ENCODE results near the gene REXO4.

REXO4 gene

DNA sequence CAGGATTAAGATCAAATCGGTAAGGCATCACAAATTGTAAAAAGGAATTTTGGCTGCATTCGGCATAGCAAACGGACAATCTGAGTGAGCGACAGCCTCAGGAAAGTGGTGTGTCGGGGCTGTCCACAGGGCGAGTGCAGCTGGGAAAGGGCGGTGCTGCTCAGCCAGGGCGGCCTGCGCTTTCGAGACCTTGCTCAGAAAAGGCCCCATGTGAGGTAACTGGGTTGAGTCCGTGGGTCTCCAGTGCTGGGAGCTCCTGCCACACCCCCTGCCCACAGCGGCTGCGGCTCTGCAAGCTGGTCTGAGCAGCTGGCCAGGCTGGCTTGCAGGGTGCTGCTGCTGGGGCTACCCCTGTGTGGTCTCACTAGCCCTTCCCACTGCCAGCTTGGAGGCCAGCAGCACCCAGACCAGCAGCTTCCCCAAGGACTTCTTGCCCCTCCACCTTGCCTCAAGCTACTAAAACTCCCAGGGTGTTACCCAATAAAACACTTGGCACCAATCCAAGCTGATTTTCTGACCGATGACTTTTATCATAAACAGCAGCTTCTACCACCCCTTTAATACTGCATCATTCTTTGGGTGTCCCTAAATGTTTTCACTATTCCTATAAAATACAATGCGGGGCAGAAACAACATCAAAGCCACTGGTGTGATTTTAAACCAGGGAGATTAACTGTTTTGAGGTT, 55.3 kb downstream of the REXO4 start:
- peak; percentile 6 for DNase-seq

DNA sequence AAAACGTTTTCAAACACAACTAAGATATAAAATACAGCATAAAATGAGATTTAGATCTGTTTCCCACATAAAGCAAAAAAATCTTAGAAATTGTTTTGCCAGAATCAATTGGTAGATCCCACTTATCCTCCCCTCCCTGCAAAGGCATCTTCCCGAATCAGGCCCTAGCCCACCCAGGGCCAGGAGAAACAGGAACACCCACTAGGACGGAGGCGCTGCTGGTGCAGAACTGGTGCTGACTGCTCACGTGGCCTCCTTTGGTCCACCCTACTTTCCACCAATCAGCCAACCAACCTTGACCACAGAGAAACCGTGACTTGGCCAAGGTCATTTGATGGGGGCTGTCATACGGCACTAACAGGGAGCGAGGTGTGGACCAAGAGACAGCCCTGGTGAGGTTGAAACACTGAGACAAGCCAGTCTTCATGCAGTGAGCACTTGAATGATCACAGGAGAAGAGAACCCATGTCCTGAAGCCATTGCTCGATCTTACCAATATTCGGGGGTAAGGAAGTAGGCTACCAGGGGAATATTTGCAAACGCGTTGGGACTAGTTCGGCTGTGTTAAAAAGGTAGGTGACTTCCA, 56.2 kb downstream of the REXO4 start:
- no peak for DNase-seq

DNA sequence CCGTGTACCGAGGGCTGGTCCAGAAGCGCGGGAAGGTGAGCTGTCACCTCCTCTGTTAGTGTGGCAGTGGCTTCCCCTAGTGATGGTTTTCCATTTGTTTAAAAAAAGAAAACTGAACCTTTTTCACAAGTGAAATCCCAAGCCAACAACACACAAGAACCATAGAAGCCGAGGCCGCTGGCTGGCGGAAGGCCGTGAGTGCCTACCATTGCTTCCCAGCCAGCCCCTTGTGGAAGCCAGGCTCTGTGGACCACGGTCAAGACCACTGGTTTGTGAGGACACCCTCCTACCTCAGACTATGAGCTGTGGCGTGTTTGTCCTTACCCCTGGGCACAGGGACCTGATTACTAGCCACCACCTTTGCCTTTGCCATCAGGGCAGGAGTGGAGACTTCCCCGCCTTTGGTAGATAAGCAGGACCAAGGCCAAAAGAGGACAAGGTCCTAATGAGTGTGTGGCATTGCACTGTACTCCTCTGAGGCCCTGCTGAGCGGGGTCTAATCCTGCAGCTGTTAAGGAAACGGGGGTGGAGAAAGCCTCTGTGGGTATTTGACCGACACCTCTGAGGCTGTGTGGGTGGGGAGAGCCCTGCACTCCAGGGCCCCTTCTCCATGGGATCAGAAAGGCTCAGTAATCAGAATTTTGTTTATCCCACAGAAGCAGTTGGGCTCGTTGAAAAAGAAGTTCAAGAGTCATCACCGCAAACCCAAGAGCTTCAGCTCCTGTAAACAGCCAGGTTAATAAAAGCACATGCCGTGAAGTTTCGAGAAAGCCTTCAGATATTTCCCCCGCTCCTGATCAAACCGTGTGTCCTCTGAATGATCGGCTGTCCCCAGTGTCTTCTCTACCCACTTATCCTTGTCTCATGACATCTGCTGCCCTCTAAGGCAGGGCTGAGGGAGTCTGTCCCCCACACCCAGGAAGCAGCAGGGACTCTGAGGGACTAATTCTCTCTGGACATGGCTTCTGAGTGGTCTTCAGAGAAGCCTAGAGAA, 57.1 kb downstream of the REXO4 start:
- DNase-seq, result peak; percentile 45

DNA sequence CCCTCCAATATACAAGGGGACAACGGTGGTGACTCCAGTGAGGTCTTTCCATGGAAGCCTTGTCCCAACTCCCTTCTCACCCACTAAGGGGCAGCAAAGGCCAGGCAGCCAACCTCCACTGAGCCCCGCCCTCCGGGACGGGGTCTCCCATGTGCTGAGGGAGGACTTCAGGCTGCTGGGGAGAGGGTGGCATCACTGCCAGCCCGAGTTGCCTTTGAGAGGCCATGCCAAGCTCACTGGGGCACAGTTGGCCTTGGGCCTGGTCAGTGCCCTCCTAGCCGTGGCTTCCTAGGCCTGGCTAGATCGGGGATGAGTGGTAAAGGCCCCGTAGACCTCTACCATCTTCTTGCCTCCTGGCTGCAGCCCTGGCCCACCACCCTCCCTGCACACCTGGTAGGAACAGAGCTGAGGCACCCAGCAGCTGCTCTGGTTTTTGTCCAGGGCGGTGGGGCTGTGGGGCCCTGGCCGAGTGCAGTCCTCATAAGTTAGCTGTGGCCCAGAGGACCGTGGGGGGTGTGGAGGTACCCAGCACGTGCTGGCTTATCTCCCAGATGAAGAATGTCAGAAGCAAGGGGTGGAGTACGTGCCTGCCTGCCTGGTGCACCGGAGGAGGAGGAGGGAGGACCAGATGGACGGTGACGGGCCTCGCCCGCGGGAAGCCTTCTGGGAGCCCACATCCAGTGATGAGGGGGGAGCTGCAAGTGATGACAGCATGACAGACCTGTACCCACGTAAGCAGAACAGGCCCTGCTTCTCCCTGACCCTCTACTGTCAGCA, 58.2 kb downstream of the REXO4 start:
- DNase-seq, result peak; percentile 72

DNA sequence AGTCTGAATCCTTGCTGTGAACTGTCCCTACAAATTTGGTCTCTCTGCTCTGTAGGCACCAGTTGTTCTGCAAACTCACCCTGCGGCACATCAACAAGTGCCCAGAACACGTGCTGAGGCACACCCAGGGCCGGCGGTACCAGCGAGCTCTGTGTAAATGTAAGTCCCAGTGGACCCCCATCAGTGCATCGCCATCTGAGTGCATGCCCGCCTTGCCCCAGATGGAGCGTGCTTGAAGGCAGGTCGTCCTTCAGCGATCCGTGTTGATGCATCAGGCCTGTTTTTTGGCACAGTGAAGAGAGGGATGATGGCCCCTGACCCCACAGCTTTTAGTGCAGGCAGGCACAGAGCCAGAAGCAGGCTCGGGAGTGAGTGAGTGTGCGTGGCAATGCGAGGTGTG, 60.2 kb downstream of the REXO4 start:
- no peak for DNase-seq

DNA sequence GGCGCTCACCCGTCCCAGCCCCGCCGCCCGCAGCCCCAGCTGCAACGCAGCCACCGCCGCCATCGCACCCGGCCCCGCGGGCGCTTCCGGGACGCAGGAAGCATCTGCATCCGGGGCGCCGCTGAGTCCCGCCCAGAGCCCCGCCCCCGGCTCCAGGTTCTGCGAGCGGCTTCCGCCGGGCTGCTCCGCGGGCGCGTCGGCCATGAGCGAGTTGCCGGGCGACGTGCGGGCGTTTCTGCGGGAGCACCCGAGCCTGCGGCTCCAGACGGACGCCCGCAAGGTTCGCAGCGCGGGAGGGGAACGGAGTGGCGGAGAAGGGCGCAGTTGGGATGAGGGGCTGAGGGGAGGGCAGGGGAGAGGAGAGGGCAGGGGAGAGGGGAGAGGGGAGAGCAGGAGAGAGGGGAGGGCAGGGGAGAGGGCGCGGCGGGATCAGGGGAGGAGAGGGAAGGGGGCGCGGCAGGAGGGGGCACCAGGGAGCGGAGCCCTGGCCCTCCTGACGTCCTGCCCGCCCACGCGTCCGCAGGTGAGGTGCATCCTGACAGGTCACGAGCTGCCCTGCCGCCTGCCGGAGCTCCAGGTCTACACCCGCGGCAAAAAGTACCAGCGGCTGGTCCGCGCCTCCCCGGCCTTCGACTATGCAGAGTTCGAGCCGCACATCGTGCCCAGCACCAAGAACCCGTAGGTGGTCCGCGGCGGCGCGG, 61.3 kb downstream of the REXO4 start, which contains the start of the genes SURF1 and SURF2:
Gene SURF1 (minus strand): TSS at position 97 of the 701 bp plus-strand sequence. CDS start 34 bp downstream, at position 63.
Gene SURF2 (plus strand): TSS at position 160 of the 701 bp plus-strand sequence. CDS start 43 bp downstream, at position 203.
- DNase-seq, result peak; percentile 85
